Stimulated activated CD8-positive, alpha-beta memory T cell treated with anti-CD3 and anti-CD28 coated beads, Interleukin-4, amount 100 ng/mL, for 24 hours (primary cell): ENCODE results near the gene UPK3A.

Experiments
- DNase-seq: peaks from one replicate; pipeline ENCODE4 v3.0.0-alpha.2; 2020; ENCODE audit warnings: low read depth

The UPK3A gene

GRCh38 chr22:45284705-45285262 lies at the start of gene UPK3A:
TSS of gene UPK3A (plus strand) at chr22:45284949. CDS start at chr22:45285014, 65 bp downstream.
- DNase-seq, result peak; percentile 48

- DNase-seq, result no peak
Observed at GRCh38 chr22:45235101-45235777, 49.5 kb upstream of the UPK3A start.

GRCh38 chr22:45235851-45236342 lies 48.9 kb upstream of the UPK3A start:
- DNase-seq, result no peak

DNA sequence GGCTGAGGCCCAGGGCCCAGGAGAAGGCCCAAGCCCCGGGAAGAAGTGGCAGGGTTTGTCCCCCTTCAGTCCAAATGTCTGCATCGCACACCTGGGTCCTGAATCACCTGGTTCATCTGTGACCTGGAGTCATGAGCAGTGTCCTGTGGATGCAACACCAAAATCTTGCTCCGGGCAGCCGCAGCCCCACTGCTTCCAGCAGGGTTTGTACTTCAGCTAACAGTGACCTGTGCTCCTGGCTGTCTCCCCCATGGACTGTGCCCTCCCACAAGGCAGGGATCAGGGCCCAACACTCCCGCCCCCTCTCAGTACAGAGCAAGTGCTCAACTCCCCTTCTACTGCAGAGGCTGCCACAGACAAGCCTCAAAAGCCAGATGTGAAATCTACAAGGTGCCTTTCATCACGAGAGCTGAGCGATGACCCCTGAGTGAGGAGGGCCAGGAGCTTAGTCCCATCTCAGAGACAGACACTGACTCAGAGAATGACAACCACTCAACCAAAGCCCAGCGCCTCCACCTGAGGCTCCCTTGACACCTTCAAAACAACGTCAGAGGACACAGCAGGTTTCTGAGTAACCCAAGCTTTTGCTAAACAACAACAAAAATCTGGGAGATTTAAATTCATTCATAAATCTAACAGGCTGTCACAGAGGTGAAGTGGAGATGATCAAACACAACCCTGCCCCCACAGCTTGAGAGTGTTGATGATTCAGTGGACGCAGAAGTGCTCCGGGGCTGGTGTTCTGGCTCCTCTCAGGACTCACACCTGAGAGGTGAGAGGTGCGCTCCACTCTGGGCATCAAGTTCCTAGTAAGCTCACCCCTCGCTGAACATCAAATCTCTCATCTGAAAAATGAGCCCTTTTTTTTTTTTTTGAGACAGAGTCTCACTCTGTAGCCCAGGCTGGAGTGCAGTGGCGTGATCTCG lies 47.4 kb upstream of the UPK3A start:
- DNase-seq, result no peak

DNA sequence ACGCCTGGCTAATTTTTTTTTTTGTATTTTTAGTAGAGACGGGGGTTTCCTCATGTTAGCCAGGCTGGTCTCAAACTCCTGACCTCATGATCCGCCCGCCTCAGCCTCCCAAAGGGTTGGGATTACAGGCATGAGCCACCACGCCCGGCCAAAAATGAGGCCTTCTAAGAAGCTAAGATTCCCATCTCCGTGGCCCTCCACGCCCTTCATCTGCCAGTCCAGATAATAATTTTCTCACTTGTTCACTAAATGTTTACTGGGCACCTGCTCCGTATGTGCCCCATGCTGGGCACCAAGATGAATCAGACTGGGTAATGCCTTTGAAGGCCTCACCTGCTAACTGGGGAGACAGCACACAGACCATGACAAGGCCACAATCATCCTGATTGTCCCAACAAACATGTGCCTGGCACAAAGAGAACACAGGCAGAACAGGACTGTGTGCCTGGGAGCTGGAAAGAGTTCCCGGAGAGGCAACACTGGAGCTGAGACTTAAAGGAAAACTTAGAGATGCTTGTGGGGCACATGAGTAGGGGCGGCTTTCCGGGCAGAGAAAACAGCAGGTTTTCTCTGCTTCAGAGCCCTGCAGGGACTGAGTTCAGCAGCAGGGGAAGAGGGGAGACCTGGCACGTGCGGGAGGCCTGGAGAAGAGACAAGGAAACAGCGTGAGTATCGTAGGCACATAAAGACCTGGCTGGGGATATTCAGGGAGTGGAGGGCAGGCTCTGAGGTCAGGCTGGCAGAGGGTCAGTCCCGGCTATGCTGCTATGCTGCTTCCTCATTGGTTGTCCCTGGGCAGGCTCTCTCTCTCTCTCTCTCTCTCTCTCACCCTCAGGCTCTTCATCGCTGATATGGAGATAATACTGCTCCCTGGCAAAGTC lies 46.4 kb upstream of the UPK3A start:
- DNase-seq, result no peak

GRCh38 chr22:45238957-45239680 lies 45.6 kb upstream of the UPK3A start:
- no peak for DNase-seq

DNA sequence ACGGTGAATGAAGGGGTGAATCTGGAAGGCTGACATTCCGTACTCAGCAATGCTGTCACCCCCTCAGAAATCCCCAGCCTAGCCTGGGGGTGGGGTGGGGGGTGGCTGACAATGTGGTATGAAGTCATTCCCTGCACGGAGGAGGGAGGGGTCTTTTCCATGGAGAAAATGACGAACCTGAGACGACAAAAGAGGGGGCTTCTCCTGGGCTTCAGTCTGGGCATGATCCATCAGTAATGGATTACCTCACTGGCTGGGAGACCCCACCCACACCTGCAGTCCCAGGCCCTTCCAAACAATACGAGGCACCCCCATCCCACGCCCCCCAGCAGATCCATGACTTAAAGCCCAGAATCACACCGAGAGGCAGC lies 45.1 kb upstream of the UPK3A start:
- no peak for DNase-seq

DNA sequence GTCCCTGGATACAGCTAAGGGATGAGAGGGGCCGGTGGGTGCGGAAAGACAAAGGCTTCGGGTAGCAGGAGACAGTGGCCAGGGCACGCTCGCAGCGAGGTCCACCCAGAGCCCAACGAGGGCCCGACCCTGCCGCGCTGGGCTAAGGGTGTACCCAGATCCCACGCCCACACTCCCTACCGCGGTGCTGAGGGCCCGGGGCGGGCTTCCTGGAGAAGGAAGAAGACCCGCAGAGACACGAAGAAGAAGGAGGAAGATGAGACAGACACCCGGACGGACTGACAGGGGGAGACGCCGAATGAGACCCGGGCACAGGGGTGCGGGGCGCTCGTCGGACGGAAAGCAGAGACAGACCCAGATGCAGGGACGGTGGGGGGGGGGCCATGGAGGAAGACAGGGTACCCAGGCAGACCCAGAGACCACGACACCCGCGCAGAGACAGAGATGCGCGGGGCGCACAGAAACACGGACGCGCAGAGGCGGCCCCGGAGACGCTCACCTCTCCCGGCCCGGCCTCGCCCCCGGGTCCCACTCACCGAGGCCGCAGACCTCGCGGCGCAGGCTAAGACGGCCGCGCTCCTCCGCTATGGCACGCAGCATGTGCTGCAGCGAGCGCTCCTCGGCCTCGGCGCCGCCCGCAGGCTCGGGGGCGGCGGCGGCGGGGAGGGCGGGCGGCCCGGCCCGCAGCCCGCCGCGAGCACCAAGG lies 44.5 kb upstream of the UPK3A start:
- DNase-seq, result peak; percentile 19

- peak; percentile 71 for DNase-seq
Observed at GRCh38 chr22:45240810-45241631, 43.7 kb upstream of the UPK3A start, which contains the start of gene KIAA0930. TSS of gene KIAA0930 (minus strand) at chr22:45240894. CDS start at chr22:45240703, 191 bp downstream.

DNA sequence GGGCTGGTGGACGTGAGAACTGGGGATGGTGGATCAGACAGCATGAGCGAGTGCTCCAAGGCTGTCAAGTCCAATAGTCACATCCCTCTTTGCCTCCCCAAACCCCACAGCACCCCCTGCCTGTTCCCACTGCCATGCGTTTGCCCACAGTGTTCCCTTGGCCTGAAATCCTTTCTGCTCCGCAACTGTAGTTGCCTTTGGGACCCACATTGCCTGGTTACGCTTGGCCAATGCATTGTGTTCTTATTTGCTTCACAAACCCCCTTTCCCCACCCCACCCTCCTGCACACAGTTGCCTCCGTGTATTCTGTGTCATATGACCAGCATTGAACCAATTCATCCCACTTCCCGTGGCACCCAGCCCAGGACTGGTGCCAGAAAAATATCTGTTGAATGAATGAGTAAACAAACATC lies 42.0 kb upstream of the UPK3A start:
- DNase-seq, result no peak

DNA sequence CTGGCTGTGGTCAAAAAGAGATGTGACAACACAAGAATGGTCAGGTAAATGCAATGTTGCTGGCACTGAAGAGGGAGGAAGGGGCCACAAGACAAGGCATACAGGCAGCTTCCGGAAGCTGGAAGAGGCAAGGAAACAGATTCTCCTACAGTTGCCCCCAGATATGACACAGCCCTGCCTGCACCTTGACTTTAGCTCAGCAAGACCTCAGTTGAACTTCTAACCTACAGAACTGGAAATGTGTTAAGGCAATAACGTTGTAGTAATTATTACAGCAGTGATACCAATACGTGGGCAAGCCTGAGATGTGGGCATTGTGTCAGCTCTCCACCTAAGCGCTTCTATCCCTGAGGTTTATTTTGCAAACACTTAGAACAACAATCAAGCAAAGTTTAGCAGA lies 39.8 kb upstream of the UPK3A start:
- no peak for DNase-seq

DNA sequence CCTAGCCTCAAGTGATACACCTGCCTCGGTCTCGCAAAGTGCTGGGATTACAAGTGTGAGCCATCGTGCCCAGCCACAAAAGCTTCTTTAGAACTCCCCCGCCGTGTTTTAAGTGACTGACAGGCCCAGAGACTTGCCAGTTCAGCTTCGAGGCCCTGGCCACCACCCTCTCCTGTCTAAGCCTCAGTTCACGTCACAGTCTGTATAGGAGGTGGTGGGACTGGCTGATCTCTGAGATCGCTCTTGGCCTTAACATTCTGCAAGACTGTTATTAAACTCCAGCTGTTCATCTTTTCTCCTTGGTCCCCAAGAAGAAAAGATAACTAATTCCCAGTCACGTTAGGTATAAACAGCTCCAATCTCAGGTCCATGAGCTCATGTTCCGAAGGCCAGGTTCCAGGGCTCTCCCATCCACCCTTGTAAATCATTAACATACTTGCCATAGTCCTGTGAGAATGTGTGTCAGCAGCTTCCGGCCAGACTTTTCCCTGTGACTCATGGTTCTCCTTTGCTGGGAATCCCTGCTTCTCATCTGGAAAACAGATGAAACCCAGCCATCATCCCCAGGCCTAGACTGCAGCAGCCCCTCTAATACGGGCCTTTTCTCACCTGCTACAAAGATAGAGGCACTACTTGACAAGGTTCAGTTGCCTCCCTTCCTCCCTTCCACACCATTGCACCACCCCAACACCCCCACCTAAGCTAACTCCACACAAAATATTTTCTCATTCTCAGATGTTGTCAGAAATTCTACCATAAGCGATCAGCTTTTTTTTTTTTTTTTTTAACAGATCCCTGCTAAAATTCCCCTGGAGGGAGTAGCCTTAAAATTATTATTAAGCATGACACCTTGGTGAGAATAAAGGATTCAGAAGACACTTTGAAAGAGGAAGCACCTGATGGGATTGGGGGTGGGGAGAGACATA lies 38.4 kb upstream of the UPK3A start:
- no peak for DNase-seq

DNA sequence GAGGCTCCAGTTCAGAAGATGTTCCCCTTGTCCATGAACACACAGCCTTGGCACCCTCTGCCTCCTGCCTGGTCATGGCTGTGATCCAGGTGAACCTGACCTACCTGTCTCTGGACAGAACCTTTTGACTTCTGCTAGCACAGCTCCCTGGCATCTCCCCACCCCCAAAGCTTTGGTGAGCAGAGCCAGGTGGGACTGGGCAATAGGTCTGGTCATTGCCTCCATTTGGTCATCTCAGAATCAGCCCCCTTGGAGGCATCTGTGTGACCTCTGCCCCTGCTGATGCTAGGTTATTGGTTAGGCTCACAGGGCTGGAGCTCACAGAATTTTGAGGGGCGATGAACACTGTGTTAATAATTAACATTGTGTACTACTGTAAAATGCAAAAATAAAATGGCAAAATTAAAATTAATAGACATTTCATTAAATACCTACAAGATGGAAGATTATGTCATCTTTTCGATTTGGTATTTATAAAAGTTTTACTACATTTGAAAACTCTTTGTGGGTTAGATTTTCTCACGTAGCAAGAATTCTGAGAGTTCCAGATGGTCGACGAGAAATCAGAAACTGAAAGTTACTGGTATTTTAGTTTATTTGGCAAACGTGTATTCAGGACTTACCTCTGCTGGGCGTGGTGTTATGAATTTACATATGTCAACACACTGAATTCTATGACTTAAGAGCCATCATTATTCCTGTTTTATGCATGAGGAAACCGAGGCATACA lies 35.8 kb upstream of the UPK3A start:
- DNase-seq, result no peak

GRCh38 chr22:45251825-45252224 lies 32.9 kb upstream of the UPK3A start:
- no peak for DNase-seq

DNA sequence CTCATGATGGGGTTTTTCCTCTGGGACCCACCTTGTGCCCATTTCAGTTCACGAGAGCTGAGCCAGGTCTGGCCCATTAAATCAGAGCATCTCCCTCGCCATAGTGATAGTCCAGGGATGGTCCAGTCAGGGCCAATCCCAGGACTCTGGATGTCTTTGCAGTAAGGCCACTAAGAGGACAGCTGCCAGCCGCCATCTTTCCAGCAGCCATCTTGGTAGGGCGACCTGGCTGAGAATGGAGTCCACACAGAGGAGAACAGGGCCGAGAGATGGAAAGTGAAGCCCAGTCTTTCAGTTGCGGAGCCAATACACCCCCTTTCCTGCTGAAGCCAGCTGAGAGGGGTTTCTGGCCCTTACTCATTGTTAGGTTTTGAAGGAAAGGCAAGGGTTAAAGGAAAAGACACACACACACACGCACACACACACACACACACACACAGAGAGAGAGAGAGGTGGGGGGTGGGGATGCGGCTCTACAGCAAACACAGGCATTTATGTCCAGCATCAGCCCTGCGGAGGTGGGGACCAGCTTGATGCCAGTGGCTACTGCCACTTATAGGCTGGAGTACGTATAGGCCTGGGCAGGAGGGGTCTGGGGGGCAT lies 31.6 kb upstream of the UPK3A start:
- DNase-seq, result no peak

GRCh38 chr22:45254388-45254787 lies 30.4 kb upstream of the UPK3A start:
- DNase-seq, result no peak

DNA sequence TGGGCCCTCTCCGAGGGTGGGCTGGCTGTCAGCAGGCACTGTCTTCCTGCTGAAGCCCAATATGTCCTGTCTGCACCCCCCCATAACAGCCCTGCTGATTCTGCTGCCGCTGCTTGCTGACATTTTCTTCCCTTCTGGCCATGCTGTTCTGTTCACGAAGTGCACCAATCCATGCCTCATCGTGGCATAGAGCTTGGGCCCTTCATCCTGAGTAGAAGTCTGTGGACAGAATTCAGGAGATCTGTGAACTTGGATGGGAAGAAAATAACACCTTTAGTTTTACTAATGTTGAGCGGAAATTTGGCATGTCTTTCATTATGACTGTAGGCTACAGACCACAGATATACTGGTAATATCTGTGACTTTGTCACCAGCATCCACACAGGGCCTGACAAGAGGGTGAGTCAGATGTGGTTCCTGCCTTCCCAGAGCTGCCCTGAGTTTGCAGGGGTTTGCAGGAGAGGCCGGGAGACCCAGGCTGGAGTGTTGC lies 29.9 kb upstream of the UPK3A start:
- no peak for DNase-seq
